COLO829 (cell line): ENCODE measurements around the gene DNM1.
A peak's percentile ranks its signal among the peaks of the same experiment; 100 is the strongest.

ENCODE experiments used
- DNase-seq: peaks from one replicate; pipeline ENCODE4 v3.0.0; 2012; ENCODE audit warnings: low spot score

DNM1 gene

GRCh38 chr9:128205296-128205944, 2.2 kb downstream of the DNM1 start:
- DNase-seq, result no peak

GRCh38 chr9:128206484-128206883, 3.3 kb downstream of the DNM1 start:
- no peak for DNase-seq

- no peak for DNase-seq
Measured at GRCh38 chr9:128206916-128207910, 4.0 kb downstream of the DNM1 start.

- DNase-seq, result no peak
Measured at GRCh38 chr9:128208386-128208785, 5.2 kb downstream of the DNM1 start.

- DNase-seq, result no peak
Measured at GRCh38 chr9:128208946-128209669, 5.9 kb downstream of the DNM1 start.

- no peak for DNase-seq
Measured at GRCh38 chr9:128211186-128211980, 8.2 kb downstream of the DNM1 start.

- DNase-seq, result no peak
Measured at GRCh38 chr9:128211981-128212281, 8.8 kb downstream of the DNM1 start.

GRCh38 chr9:128213746-128214497, 10.7 kb downstream of the DNM1 start:
- no peak for DNase-seq

- no peak for DNase-seq
Measured at GRCh38 chr9:128214571-128215490, 11.7 kb downstream of the DNM1 start.

GRCh38 chr9:128215491-128216409, 12.6 kb downstream of the DNM1 start:
- no peak for DNase-seq

- DNase-seq, result no peak
Measured at GRCh38 chr9:128216781-128217553, 13.8 kb downstream of the DNM1 start.

GRCh38 chr9:128218172-128218517, 15.0 kb downstream of the DNM1 start:
- no peak for DNase-seq

- DNase-seq, result peak; percentile 100
Measured at GRCh38 chr9:128218518-128219389, 15.6 kb downstream of the DNM1 start.

- no peak for DNase-seq
Measured at GRCh38 chr9:128219831-128220230, 16.7 kb downstream of the DNM1 start.

GRCh38 chr9:128222026-128222425, 18.8 kb downstream of the DNM1 start:
- DNase-seq, result no peak

GRCh38 chr9:128222880-128223670, 19.9 kb downstream of the DNM1 start:
- DNase-seq, result no peak
